HG03159 (cell line): ENCODE data around the gene UHRF2.
"Not testable (repeated sequence)": the region's sequence is repeated elsewhere in the genome, so short reads cannot be mapped to it uniquely, and the experiment has no call there.

Source experiments
- ATAC-seq: cut with Tn5 transposase; IDR thresholded peaks from one replicate; pipeline ENCODE4 v1.9.1; 2021; ENCODE audit warnings: mild to moderate bottlenecking, moderate library complexity; ENCODE audit not compliant: unreplicated experiment

The UHRF2 gene

DNA sequence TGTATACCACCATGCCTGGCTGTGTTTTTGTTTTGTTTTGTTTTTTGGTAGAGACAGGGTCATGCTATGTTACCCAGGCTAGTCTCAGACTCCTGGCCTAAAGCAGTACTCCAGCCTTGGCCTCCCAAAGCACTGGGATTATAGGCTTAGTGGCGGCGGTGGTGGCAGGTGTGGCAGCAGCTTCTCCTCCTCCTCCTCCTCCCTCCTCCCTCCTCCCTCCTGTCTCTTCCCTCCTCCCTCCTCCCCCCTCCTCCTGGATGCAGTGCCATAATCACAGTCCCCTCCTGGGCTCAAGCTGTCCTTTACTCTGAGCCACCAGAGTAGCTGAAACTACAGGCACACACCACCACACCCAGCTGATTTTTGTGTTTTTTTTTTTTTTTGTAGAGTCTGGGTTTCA is 71.2 kb downstream of the UHRF2 start:
- ATAC-seq = no peak

DNA sequence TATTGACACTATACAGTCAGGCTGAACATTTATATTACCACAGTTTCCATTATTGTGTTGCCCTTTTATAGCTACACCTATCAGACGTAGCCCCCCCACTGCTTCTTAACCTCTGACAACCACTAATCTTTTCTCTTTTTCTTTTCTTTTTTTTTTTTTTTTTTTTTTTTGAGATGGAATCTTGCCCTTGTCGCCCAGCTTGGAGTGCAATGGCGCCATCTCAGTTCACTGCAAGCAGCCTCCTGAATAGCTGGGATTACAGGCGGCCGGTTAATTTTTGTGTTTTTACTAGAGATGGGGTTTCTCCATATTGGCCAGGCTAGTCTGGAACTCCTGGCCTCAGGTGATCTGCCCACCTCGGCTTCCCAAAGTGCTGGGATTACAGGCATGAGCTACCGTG is 75.4 kb downstream of the UHRF2 start:
- ATAC-seq = no peak

GRCh38 chr9:6489099-6489498 is 76.1 kb downstream of the UHRF2 start:
- no peak for ATAC-seq

DNA sequence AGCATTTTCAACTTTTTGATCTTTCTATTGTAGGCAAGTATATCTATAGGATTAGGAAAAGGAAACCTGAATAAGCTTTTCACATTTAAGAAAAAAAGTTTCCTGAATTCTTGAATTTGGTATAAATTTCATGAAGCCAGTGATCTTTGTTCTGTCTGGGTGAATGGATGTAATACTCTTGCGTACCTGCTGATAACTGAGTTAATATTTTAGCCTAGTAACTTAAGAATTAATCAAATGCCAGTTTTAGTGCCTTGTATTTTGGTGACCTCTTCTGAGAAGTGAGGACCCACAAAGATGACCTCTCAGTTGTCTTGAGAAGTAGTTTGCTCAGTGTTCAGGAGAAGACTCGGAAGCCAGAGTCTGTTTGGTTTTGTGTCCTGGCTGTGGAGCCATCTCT is 77.9 kb downstream of the UHRF2 start:
- ATAC-seq = no peak

DNA sequence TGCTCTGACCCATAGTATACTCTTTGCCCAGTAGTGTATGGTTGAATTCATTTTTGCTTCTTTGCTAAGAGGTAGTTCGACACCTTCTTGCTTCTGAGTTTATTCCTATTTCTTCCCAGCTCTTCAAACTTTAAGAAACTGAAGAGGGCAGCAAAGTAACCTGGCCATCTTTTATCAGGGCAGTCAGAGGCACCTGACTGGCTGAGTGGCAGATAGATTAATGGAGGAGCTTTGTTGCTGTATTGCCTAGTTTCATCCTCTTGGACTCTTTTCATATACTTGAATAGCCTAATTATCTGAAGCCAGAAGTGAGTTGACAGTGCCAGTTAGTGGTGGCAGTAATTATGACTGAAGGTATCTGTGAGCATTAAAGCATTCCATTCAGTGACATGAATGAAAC is 82.5 kb downstream of the UHRF2 start:
- ATAC-seq = no peak

DNA sequence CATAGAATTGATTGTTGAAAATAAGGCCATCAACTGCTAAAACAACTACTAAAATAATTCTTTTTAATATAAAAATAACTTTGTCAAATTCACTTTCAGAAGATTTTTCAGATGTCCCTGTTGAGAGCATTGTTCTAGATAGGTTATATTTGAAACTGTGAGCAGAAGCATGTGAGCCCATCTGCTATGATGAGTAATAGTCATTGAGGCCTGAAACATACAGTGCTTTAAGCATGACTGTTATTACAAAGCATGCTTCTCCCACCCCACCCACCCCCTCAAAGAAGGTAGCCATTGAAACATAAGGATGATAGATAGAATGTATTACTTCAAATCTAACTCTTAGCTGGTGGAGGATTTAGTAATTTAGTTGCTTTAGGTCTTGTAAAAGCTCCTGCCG is 86.0 kb downstream of the UHRF2 start:
- no peak for ATAC-seq

DNA sequence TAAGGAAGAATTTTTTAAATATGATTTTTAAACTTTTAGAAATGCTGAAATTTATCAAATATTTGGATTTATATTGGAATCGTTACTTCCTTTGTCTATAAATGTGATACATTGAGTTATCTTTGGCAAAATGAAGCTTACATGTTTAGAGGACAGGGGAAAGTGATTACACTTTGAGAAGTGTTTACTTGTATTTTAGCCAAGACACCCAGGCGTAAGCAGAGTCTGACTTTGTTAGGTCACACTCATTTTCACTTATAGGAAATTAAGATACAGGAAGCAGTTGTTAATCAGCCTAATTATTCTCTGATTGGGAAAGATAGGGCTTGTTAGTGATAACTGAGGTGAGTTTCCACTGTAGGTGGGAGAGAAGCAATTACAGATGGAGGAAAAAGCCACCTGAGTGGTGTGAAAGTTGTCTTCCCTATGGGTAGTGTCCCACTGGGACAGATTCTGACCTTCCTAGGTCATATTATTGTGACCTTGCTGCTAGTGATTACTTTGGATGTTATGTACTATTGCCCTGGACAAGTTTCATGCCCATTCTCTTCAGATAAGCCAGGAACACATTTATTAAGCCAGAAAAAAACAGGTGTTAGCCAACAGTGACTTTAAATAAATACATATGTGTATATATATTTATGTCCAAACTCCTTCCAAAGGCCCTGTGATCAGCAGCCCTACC is 88.7 kb downstream of the UHRF2 start:
- no peak for ATAC-seq

- no peak for ATAC-seq
Observed at GRCh38 chr9:6502399-6502798, 89.4 kb downstream of the UHRF2 start.

DNA sequence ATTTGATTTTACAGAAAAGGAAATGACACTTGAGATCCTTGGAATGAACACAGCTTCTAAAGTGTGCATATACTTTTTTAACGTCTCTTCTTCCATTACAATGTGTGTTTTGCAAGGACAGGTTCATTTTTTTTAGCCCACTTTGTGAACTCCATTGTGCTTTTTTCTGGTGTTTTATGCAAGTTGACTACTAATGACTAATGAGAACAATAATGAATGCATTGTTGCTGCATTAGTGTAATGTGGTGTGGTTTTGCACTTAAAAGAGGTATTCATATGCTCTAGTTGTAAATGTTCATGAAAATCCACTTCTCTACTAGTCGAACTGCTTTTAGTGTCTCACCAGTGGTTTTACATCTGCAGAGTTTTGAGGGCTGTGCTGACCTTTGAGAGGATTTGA is 93.6 kb downstream of the UHRF2 start:
- no peak for ATAC-seq

- no peak for ATAC-seq
Observed at GRCh38 chr9:6512085-6512657, 99.2 kb downstream of the UHRF2 start.

DNA sequence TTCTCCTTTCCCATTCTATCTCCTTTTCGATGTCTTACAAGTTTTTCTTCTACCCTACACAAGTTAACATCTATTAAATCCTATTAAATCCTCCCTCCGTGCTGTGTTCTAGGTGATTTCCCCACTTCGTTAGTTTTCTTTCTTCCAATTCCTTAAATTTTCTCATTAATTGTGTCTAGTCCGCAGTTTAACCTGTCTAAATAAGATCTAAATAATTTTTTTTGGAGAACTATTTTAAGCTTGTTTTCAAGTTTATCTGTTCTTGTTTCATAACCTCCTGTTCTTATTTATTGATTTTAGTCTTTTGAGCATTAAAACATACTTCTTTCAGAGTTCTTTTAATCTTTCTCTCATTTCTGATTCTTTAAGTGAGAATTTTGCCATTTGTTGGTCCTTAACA is 109.3 kb downstream of the UHRF2 start:
- ATAC-seq = no peak

GRCh38 chr9:6525326-6526045 is 112.5 kb downstream of the UHRF2 start:
- no peak for ATAC-seq

DNA sequence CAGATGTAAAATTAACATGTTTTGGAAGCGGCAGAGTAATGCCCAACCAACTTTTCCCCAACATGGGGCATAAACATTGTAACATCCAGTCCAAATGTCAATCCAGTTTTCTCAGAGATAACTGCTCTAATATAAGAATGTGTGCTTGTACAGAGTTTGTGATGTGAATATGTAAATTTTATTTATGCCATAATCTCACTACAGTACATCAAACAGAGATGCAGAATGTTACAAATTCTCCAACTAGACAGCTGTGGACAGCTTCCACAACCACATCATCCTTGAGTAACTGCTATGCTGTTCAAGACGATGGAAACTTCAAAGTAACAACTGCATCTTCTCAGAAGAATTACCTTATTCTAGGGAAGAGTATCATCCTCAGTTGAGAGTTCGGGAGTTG is 122.6 kb downstream of the UHRF2 start:
- no peak for ATAC-seq

- ATAC-seq = no peak
Observed at GRCh38 chr9:6538666-6539071, 125.7 kb downstream of the UHRF2 start.

GRCh38 chr9:6542617-6543016 is 129.6 kb downstream of the UHRF2 start:
- ATAC-seq = not testable (repeated sequence)

DNA sequence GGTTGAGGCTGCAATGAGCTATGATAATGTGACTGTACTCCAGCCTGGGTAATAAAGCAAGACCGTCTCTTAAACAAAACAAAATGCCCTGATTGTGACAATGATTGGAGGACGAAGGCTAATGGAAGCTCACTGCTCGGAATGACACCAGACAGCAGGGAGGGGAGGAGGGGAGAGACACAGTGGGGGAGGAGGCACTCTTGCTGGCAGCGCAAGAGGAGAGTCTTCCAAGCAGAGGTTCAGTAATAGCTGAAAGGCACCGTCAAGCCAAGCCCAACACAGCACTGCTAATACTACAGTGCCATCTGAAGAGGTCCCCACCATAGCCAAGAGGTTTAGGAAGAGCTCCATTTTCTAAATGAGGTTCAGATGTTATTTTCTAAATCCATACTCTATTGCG is 130.2 kb downstream of the UHRF2 start:
- no peak for ATAC-seq

DNA sequence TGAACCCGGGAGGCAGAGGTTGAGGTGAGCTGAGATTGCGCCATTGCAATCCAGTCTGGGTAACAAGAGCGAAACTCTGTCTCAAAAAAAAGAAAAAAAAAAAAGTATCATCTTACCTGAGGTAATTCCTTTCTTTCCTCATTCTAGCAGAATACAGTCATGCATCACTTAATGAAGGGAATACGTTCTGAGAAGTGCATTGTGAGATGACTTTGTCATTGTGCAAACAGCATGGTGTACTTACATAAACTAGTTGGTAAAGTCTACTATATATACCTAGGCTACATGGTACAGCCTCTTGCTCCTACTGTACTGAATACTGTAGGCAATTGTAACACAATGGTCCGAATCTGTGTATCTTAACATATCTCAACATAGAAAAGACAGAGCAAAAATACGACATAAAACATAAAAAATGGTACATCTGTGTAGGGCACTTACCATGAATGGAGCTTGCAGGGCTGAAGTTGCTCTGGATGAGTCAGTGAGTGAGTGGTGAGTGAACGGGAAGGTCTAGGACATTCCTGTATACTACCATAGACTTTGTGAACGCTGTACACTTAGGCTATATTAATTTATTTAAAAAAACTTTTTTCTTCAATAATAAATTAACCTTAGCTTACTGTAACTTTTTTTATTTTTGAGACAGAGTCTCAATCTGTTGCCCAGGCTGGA is 132.2 kb downstream of the UHRF2 start:
- no peak for ATAC-seq

GRCh38 chr9:6549106-6549800 is 136.3 kb downstream of the UHRF2 start:
- ATAC-seq = no peak

- ATAC-seq = no peak
Observed at GRCh38 chr9:6551136-6551535, 138.1 kb downstream of the UHRF2 start.

GRCh38 chr9:6552033-6552432 is 139.0 kb downstream of the UHRF2 start:
- ATAC-seq = no peak

DNA sequence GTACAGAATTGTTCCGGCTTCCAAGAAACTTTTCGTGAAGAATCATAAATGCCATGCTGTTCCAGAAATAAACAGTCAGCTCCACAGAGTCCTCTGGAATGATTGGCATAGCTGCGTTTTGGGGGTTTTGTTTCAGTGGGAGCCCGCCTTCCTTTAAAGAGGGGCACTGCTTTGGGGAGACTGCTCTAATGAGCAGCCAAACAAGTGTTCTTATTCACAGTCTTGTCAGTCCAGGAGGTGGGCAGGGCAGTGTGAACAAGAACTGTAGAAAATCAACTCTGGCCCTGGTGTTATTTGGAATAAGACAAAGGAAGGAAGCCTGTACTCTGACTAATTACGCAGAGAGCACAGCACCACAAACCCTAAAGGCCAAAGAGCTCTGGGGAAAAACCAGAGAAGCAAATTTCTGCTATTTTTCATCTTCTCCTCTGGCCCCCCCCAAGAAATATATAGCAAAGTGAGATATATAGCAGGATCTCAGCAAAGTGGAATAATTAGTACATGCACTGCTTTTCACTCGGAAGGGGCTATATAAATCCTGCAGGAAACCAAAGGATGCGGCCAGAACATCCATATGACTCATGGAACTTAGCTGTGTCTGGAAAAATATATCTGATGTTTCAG is 139.6 kb downstream of the UHRF2 start:
- no peak for ATAC-seq
